Sigmoid colon (tissue), 7 donors: ENCODE results near the gene ATF5. TPM values are rescaled to one million over a fixed set of nuclear protein-coding genes. Genes with fewer than 3 reads are reported as not detected.
A peak's percentile ranks its signal among the peaks of the same experiment; 100 is the strongest.

Source experiments
- DNase-seq: peaks from one replicate; pipeline ENCODE4 v3.0.0-alpha.2; 2019
- H3K27ac ChIP-seq, 4 donors: fragments of 200-600 bp; sonication (generic); one replicate each; pipeline ENCODE4 v1.5.1; 2016 to 2019; ENCODE audit warnings: mild to moderate bottlenecking in 1 of 4
- H3K27me3 ChIP-seq, 3 donors: fragments of 200-600 bp; sonication (generic); one replicate each; pipeline ENCODE4 v1.5.1; 2019; ENCODE audit warnings: mild to moderate bottlenecking in 1 of 3
- H3K36me3 ChIP-seq, 4 donors: fragments of 200-600 bp; sonication (generic); one replicate each; pipeline ENCODE4 v1.5.1; 2016 to 2019
- H3K4me1 ChIP-seq, 4 donors: fragments of 200-600 bp; sonication (generic); one replicate each; pipeline ENCODE4 v1.5.1; 2017 to 2019
- H3K4me3 ChIP-seq, 4 donors: fragments of 200-600 bp; sonication (generic); one replicate each; pipeline ENCODE4 v1.5.1; 2017 to 2019; ENCODE audit warnings: mild to moderate bottlenecking in 2 of 4, moderate library complexity in 1 of 4
- H3K9me3 ChIP-seq, 4 donors: fragments of 200-600 bp in 3 of 4; sonication (generic) in 3 of 4; one replicate each; pipeline versions ENCODE4 v1.5.1 to v1.6.1; 2013 to 2019
- CTCF ChIP-seq, 4 experiments: fragments of 450-650 bp in 3 of 4; fragments of 200-600 bp in 1 of 4; IDR thresholded peaks; one replicate each; pipeline ENCODE4 v1.5.1; 2016 to 2019; ENCODE audit warnings: antibody characterized with exemption in 4 of 4, mild to moderate bottlenecking in 3 of 4, moderate library complexity in 2 of 4
- EP300 ChIP-seq, 4 donors: sonication (generic); formaldehyde crosslinking; IDR thresholded peaks; one replicate each; pipeline ENCODE4 v1.6.1; 2017; ENCODE audit warnings: antibody characterized with exemption in 4 of 4
- POLR2A ChIP-seq, 2 donors: fragments of 450-650 bp; IDR thresholded peaks; one replicate each; pipeline ENCODE4 v1.6.1; 2016; ENCODE audit warnings: antibody characterized with exemption in 2 of 2, mild to moderate bottlenecking in 2 of 2, moderate library complexity in 2 of 2
- POLR2AphosphoS5 ChIP-seq, 4 donors: sonication (generic); formaldehyde crosslinking; IDR thresholded peaks; one replicate each; pipeline ENCODE4 v1.6.1; 2017; ENCODE audit warnings: antibody characterized with exemption in 4 of 4
- WGBS, 2 donors: extraction: QIAGEN DNeasy Blood & Tissue Kit; methylation state at CpG; one replicate each; pipeline ENCODE4 v1.1.7; 2013; 5-methylcytosine and 5-hydroxymethylcytosine counted together
- intact Hi-C: fragments of 100-400 bp; cut with DNase I; formaldehyde crosslinking; loops from one replicate; pipeline ENCODE4 v1.15.1; 2023
- polyA plus RNA-seq, 3 donors: library from polyadenylated mRNA; stranded (reverse); fragments of 200-250 nt; gene quantifications; one replicate each; pipeline ENCODE4 v1.2.3, GENCODE V29; 2013
- total RNA-seq, 4 donors: library from RNA; depleted of rRNA; stranded (reverse); fragments of >200 nt; gene quantifications; one replicate each; pipeline ENCODE4 v1.1.0, GENCODE V29; 2016
- donor health status: healthy with polysubstance abuse.
- donor health status: Bipolar disorder and iron deficiency.
- donor health status: healthy.

Gene ATF5
- total and polyA plus RNA-seq, 7 donors: 5.3 to 42.3 (median 7.1) TPM

GRCh38 chr19:49932731-49933131 is 3.7 kb downstream of the ATF5 start:
- H3K9me3 ChIP-seq: no peaks in the 10 kb centered on the region
- intact Hi-C loops: no loop called here
- 81 to 93% methylated on average over 25 of the region's 25 CpGs for WGBS, 2 donors
- H3K4me3 ChIP-seq: no peak overlapping the region
- H3K36me3 ChIP-seq: no peaks in the 10 kb centered on the region
- no peak overlapping the region for H3K27ac ChIP-seq
- DNase-seq: no peak
- no peaks in the 10 kb centered on the region for H3K27me3 ChIP-seq
- TF ChIP-seq CTCF (IDR thresholded peaks at IDR 0.05): no peak
- no peak for TF ChIP-seq POLR2AphosphoS5 (IDR thresholded peaks at IDR 0.05)
- TF ChIP-seq POLR2A (IDR thresholded peaks at IDR 0.05): no peak
- TF ChIP-seq EP300 (IDR thresholded peaks at IDR 0.05): no peak
- peaks cover 0 to 20% (median 15%) of the 10 kb centered on the region in 4 donors for H3K4me1 ChIP-seq

GRCh38 chr19:49933643-49934042 is 4.6 kb downstream of the ATF5 start:
- Histone ChIP-seq H3K4me3 (no peak overlapping the region), H3K27me3 (no peaks in the 10 kb centered on the region), H3K36me3 (no peaks in the 10 kb centered on the region), H3K4me1 (peaks cover 0 to 15% (median 10%) of the 10 kb centered on the region in 4 donors), H3K27ac (no peak overlapping the region), H3K9me3 (no peaks in the 10 kb centered on the region)
- no peak for DNase-seq
- TF ChIP-seq POLR2A (IDR thresholded peaks at IDR 0.05) (no peak), CTCF (IDR thresholded peaks at IDR 0.05) (no peak), POLR2AphosphoS5 (IDR thresholded peaks at IDR 0.05) (no peak), EP300 (IDR thresholded peaks at IDR 0.05) (no peak)
- intact Hi-C loops: no loop called here
- WGBS, 2 donors: 90% methylated on average over 8 of the region's 8 CpGs

- no peak for TF ChIP-seq EP300 (IDR thresholded peaks at IDR 0.05)
- TF ChIP-seq POLR2A (IDR thresholded peaks at IDR 0.05): no peak
- TF ChIP-seq CTCF (IDR thresholded peaks at IDR 0.05): no peak
- TF ChIP-seq POLR2AphosphoS5 (IDR thresholded peaks at IDR 0.05): no peak
- H3K4me1 ChIP-seq: peaks cover 0 to 8% (median 7%) of the 10 kb centered on the region in 4 donors
- no peaks in the 10 kb centered on the region for H3K27me3 ChIP-seq
- H3K9me3 ChIP-seq: no peaks in the 10 kb centered on the region
- no peak overlapping the region for H3K27ac ChIP-seq
- WGBS, 2 donors: 54 to 81% methylated on average over 5 of the region's 5 CpGs
- H3K4me3 ChIP-seq: no peak overlapping the region
- no peaks in the 10 kb centered on the region for H3K36me3 ChIP-seq
- DNase-seq: no peak
- intact Hi-C loops: no loop called here
Observed at GRCh38 chr19:49936549-49936948, 7.5 kb downstream of the ATF5 start.

GRCh38 chr19:49937750-49938381 is 8.9 kb downstream of the ATF5 start:
- 6 to 18% methylated on average over 35 of the region's 35 CpGs for WGBS, 2 donors
- H3K27me3 ChIP-seq: no peaks in the 10 kb centered on the region
- no peak overlapping the region for H3K27ac ChIP-seq
- no peaks in the 10 kb centered on the region for H3K36me3 ChIP-seq
- no peaks in the 10 kb centered on the region for H3K9me3 ChIP-seq
- H3K4me1 ChIP-seq: peaks cover 0 to 8% (median 7%) of the 10 kb centered on the region in 4 donors
- peak overlapping the region in 2 of 4 donors; percentile 33 to 34 for H3K4me3 ChIP-seq
- TF ChIP-seq CTCF (IDR thresholded peaks at IDR 0.05) (peak; percentile 71 to 94 (median 91)), POLR2AphosphoS5 (IDR thresholded peaks at IDR 0.05) (no peak), POLR2A (IDR thresholded peaks at IDR 0.05) (no peak), EP300 (IDR thresholded peaks at IDR 0.05) (no peak)
- DNase-seq: peak; percentile 86
- intact Hi-C loops: loop anchor here (1.0 kb wide), 1 partner anchor 45 kb away; no protein-coding TSS in a partner anchor

GRCh38 chr19:49938662-49939061 is 9.7 kb downstream of the ATF5 start:
- Histone ChIP-seq H3K9me3 (no peaks in the 10 kb centered on the region), H3K27ac (no peak overlapping the region), H3K36me3 (no peaks in the 10 kb centered on the region), H3K4me3 (no peak overlapping the region), H3K27me3 (no peaks in the 10 kb centered on the region), H3K4me1 (peaks cover 0 to 8% (median 7%) of the 10 kb centered on the region in 4 donors)
- 84 to 86% methylated on average over 4 of the region's 4 CpGs for WGBS, 2 donors
- no peak for DNase-seq
- intact Hi-C loops: no loop called here
- TF ChIP-seq EP300 (IDR thresholded peaks at IDR 0.05): no peak
- TF ChIP-seq CTCF (IDR thresholded peaks at IDR 0.05): no peak
- TF ChIP-seq POLR2A (IDR thresholded peaks at IDR 0.05): no peak
- TF ChIP-seq POLR2AphosphoS5 (IDR thresholded peaks at IDR 0.05): no peak
